Gastrocnemius medialis (tissue), 4 donors: ENCODE results near the gene MAB21L3. TPM values are rescaled to one million over a fixed set of nuclear protein-coding genes. Genes with fewer than 3 reads are reported as not detected.
"Not testable (repeated sequence)": the region's sequence is repeated elsewhere in the genome, so short reads cannot be mapped to it uniquely, and the experiment has no call there.

Experiments used
- ATAC-seq, 2 donors: fragments of 150-250 bp; one replicate each; pipeline ENCODE4 v1.9.1; 2016
- DNase-seq, 2 donors: peaks; one replicate each; pipeline ENCODE4 v3.0.0-alpha.2; 2019
- H3K27ac ChIP-seq, 4 donors: fragments of 200-600 bp; sonication (generic); 1 replicate in 1 of 4; 2 replicates in 3 of 4; pipeline ENCODE4 v1.5.1; 2016 to 2018; ENCODE audit warnings: mild to moderate bottlenecking in 2 of 4, moderate library complexity in 1 of 4
- H3K27me3 ChIP-seq, 3 donors: fragments of 200-600 bp; sonication (generic) in 2 of 3; 1 replicate in 1 of 3; 2 replicates in 2 of 3; pipeline versions ENCODE4 v1.5.1 to v1.6.0; 2016 to 2019; ENCODE audit warnings: mild to moderate bottlenecking in 1 of 3, moderate library complexity in 1 of 3
- H3K36me3 ChIP-seq, 2 donors: fragments of 200-600 bp; sonication (generic) in 1 of 2; one replicate each; pipeline ENCODE4 v1.5.1; 2017 to 2018
- H3K4me1 ChIP-seq, 2 donors: fragments of 200-600 bp; sonication (generic) in 1 of 2; one replicate each; pipeline ENCODE4 v1.5.1; 2016 to 2017; ENCODE audit warnings: mild to moderate bottlenecking in 2 of 2
- H3K4me3 ChIP-seq, 4 donors: fragments of 200-600 bp; sonication (generic) in 3 of 4; 1 replicate in 1 of 4; 2 replicates in 3 of 4; pipeline ENCODE4 v1.5.1; 2016 to 2019; ENCODE audit warnings: mild to moderate bottlenecking in 2 of 4
- H3K9me3 ChIP-seq, 3 donors: fragments of 200-600 bp; sonication (generic) in 2 of 3; 1 replicate in 1 of 3; 2 replicates in 2 of 3; pipeline ENCODE4 v1.5.1; 2016 to 2019
- CTCF ChIP-seq, 5 experiments: fragments of 450-650 bp in 3 of 5; fragments of 200-600 bp in 2 of 5; sonication (generic) in 2 of 5; IDR thresholded peaks in 4 of 5; conservative IDR thresholded peaks in 1 of 5; 1 replicate in 4 of 5; 2 replicates in 1 of 5; pipeline ENCODE4 v1.5.1; 2016 to 2019; ENCODE audit warnings: antibody characterized with exemption in 5 of 5, mild to moderate bottlenecking in 3 of 5, moderate library complexity in 3 of 5
- POLR2A ChIP-seq, 2 donors: fragments of 450-650 bp; IDR thresholded peaks; one replicate each; pipeline ENCODE4 v1.6.1; 2017; ENCODE audit warnings: antibody characterized with exemption in 2 of 2, mild to moderate bottlenecking in 2 of 2, moderate library complexity in 2 of 2
- in situ Hi-C, 4 donors: fragments of 200-750 bp; cut with MboI; loops; one replicate each; pipeline versions ENCODE4 v1.15.0 to v1.8.0; 2017; ENCODE audit warnings: low sequenced_read_pairs in 4 of 4
- intact Hi-C: fragments of 100-400 bp; cut with DNase I; formaldehyde crosslinking; loops from one replicate; pipeline ENCODE4 v1.15.1; 2023; ENCODE audit warnings: low total_unique reads
- total RNA-seq, 4 donors: library from RNA; depleted of rRNA; stranded (reverse); fragments of >200 nt; gene quantifications; one replicate each; pipeline versions ENCODE4 v1.1.0 to v1.2.3, GENCODE V29; 2016

Gene MAB21L3
- total RNA-seq, 4 donors from 2014 or later, result 0.07 to 2.0 (median 0.16) TPM; not detected in 1

- DNase-seq (no peak), ATAC-seq (no peak)
- Histone ChIP-seq H3K9me3 (no peaks in the 10 kb centered on the region), H3K36me3 (no peaks in the 10 kb centered on the region), H3K4me3 (no peak overlapping the region), H3K27ac (no peak overlapping the region), H3K4me1 (no peaks in the 10 kb centered on the region), H3K27me3 (no peaks in the 10 kb centered on the region)
- no peak for TF ChIP-seq POLR2A (IDR thresholded peaks at IDR 0.05)
- TF ChIP-seq CTCF (IDR thresholded peaks at IDR 0.05 in 4 of 5, conservative IDR thresholded peaks at IDR 0.05 in 1 of 5), result no peak
- in situ Hi-C loops (no loop called here), intact Hi-C loops (no loop called here)
These were observed 27.1 kb downstream of the MAB21L3 start for GRCh38 chr1:116138277-116138792.

- ATAC-seq (no peak), DNase-seq (no peak)
- in situ Hi-C loops (loop anchor here in 2 of 4 donors (5.0 to 10.0 kb wide), 2 partner anchors 355 to 358 kb away; no protein-coding TSS in a partner anchor), intact Hi-C loops (loop anchor here (1.0 kb wide), 1 partner anchor 360 kb away; no protein-coding TSS in a partner anchor)
- TF ChIP-seq POLR2A (IDR thresholded peaks at IDR 0.05), result no peak
- TF ChIP-seq CTCF (IDR thresholded peaks at IDR 0.05 in 4 of 5, conservative IDR thresholded peaks at IDR 0.05 in 1 of 5), result no peak
- Histone ChIP-seq H3K27ac (no peak overlapping the region), H3K4me3 (no peak overlapping the region), H3K9me3 (no peaks in the 10 kb centered on the region), H3K27me3 (no peaks in the 10 kb centered on the region), H3K36me3 (no peaks in the 10 kb centered on the region), H3K4me1 (no peaks in the 10 kb centered on the region)
These were observed 28.5 kb downstream of the MAB21L3 start for GRCh38 chr1:116139592-116140134.

GRCh38 chr1:116144151-116144550 is 33.0 kb downstream of the MAB21L3 start:
- in situ Hi-C loops, result loop anchor here in 2 of 4 donors (5.0 to 10.0 kb wide), 2 partner anchors 351 to 353 kb away; no protein-coding TSS in a partner anchor
- no peak for DNase-seq
- Histone ChIP-seq H3K36me3 (no peaks in the 10 kb centered on the region), H3K4me3 (no peak overlapping the region), H3K27me3 (no peaks in the 10 kb centered on the region), H3K27ac (no peak overlapping the region), H3K9me3 (no peaks in the 10 kb centered on the region), H3K4me1 (no peaks in the 10 kb centered on the region)
- ATAC-seq, result no peak
- intact Hi-C loops, result no loop called here
- TF ChIP-seq POLR2A (IDR thresholded peaks at IDR 0.05), result no peak
- no peak for TF ChIP-seq CTCF (IDR thresholded peaks at IDR 0.05 in 4 of 5, conservative IDR thresholded peaks at IDR 0.05 in 1 of 5)

- DNase-seq, H3K27me3 ChIP-seq, H3K4me1 ChIP-seq, H3K4me3 ChIP-seq, H3K36me3 ChIP-seq, H3K27ac ChIP-seq, ATAC-seq, intact Hi-C loops, H3K9me3 ChIP-seq: not testable (repeated sequence)
- in situ Hi-C loops, result loop anchor here in 2 of 4 donors (5.0 to 10.0 kb wide), 2 partner anchors 336 to 348 kb away; no protein-coding TSS in a partner anchor
These were observed 35.4 kb downstream of the MAB21L3 start for GRCh38 chr1:116146447-116147113.

GRCh38 chr1:116147114-116147510 is 35.9 kb downstream of the MAB21L3 start:
- intact Hi-C loops, result no loop called here
- ATAC-seq (no peak), DNase-seq (no peak)
- no peaks in the 10 kb centered on the region for H3K27me3 ChIP-seq
- in situ Hi-C loops, result loop anchor here in 2 of 4 donors (5.0 to 10.0 kb wide), 2 partner anchors 335 to 348 kb away; no protein-coding TSS in a partner anchor
- TF ChIP-seq POLR2A (IDR thresholded peaks at IDR 0.05), result no peak
- no peak for TF ChIP-seq CTCF (IDR thresholded peaks at IDR 0.05 in 4 of 5, conservative IDR thresholded peaks at IDR 0.05 in 1 of 5)
- H3K9me3 ChIP-seq, result no peaks in the 10 kb centered on the region
- peaks cover 5 to 9% of the 10 kb centered on the region in 2 donors for H3K4me1 ChIP-seq
- H3K4me3 ChIP-seq, result no peak overlapping the region
- no peak overlapping the region for H3K27ac ChIP-seq
- no peaks in the 10 kb centered on the region for H3K36me3 ChIP-seq
